Measurements from ENCODE around the gene MVD. TPM values are rescaled to one million over a fixed set of nuclear protein-coding genes. Genes with fewer than 3 reads are reported as not detected.
A peak's percentile ranks its signal among the peaks of the same experiment; 100 is the strongest.

MVD gene
- total and polyA plus RNA-seq, 2 of the 13 experiments (the other 11 are each of a cell fraction or from before 2014, with no cell fraction given): 28.1 to 187 TPM

GRCh38 chr16:88662843-88663606 lies at the start of gene MVD (continued):
- TF ChIP-seq POLR2AphosphoS5 (IDR thresholded peaks at IDR 0.05; ENCODE audit: low read depth, low read length) (peak; percentile 88), KDM1A (CRISPR knock-in tag; IDR thresholded peaks at IDR 0.05) (no peak), ZNF878 (CRISPR knock-in tag; IDR thresholded peaks at IDR 0.05) (no peak), FOXP1 (IDR thresholded peaks at IDR 0.05) (no peak), FOXP1 (CRISPR knock-in tag; IDR thresholded peaks at IDR 0.05) (no peak; the same call in 1 of the 2 replicates), AKNA (CRISPR knock-in tag; IDR thresholded peaks at IDR 0.05; ENCODE audit: borderline replicate concordance) (no peak), RBM39 (IDR thresholded peaks at IDR 0.05; ENCODE audit: low read depth, low read length, poor library complexity, severe bottlenecking) (peak; percentile 24), KIAA2018 (CRISPR knock-in tag; IDR thresholded peaks at IDR 0.05; ENCODE audit: borderline replicate concordance) (peak; percentile 75; the same call in 1 of the 2 replicates), TOPORS (CRISPR knock-in tag; IDR thresholded peaks at IDR 0.05) (peak; percentile 88), ATF7 (IDR thresholded peaks at IDR 0.05) (no peak), ATF7 (CRISPR knock-in tag; IDR thresholded peaks at IDR 0.05) (peak; percentile 67; the same call in 1 of the 2 replicates), SKI (IDR thresholded peaks at IDR 0.05; ENCODE audit: partially characterized antibody) (peak; percentile 67), GATAD1 (CRISPR knock-in tag; IDR thresholded peaks at IDR 0.05) (peak; percentile 91), ZNF572 (CRISPR knock-in tag; IDR thresholded peaks at IDR 0.05) (peak; percentile 25; the same call in 1 of the 2 replicates), HOXD1 (CRISPR knock-in tag; IDR thresholded peaks at IDR 0.05) (no peak)

Data from HepG2 (cell line).